GM23338 (cell line): ENCODE measurements around the gene MRTFA. TPM values are rescaled to one million over a fixed set of nuclear protein-coding genes. Genes with fewer than 3 reads are reported as not detected.
A peak's percentile ranks its signal among the peaks of the same experiment; 100 is the strongest.

Experiments
- ATAC-seq: fragments of 200-7000 bp; cut with Tn5 transposase; 3 replicates; pipeline ENCODE4 v1.9.1; 2020
- DNase-seq: peaks from one replicate; pipeline ENCODE4 v3.0.0-alpha.2; 2015; ENCODE audit warnings: low spot score
- H2AFZ ChIP-seq: fragments of 200-600 bp; sonication (generic); 2 replicates; pipeline ENCODE4 v1.8.0; 2016; ENCODE audit warnings: antibody characterized with exemption, mild to moderate bottlenecking, moderate library complexity
- H3F3A ChIP-seq: fragments of 200-600 bp; sonication (generic); replicated peaks from 2 replicates; pipeline ENCODE4 v1.8.0; 2017; ENCODE audit warnings: antibody characterized with exemption, mixed run types, low read depth
- H3K27ac ChIP-seq: fragments of 200-600 bp; sonication (generic); 2 replicates; pipeline ENCODE4 v1.6.1; 2016; ENCODE audit warnings: low read depth
- H3K27me3 ChIP-seq: fragments of 200-600 bp; sonication (generic); 2 replicates; pipeline ENCODE4 v1.8.0; 2016; ENCODE audit warnings: mild to moderate bottlenecking, mixed run types, moderate library complexity; ENCODE audit not compliant: insufficient read depth
- H3K36me3 ChIP-seq: fragments of 200-600 bp; sonication (generic); 2 replicates; pipeline ENCODE4 v1.8.0; 2016; ENCODE audit warnings: mild to moderate bottlenecking; ENCODE audit not compliant: insufficient read depth
- H3K4me1 ChIP-seq: fragments of 200-600 bp; sonication (generic); 2 replicates; pipeline ENCODE4 v1.8.0; 2016; ENCODE audit warnings: mild to moderate bottlenecking, moderate library complexity; ENCODE audit not compliant: insufficient read depth
- H3K4me2 ChIP-seq: fragments of 200-600 bp; sonication (generic); 2 replicates; pipeline ENCODE4 v1.7.1; 2017; ENCODE audit warnings: mixed run types
- H3K4me3 ChIP-seq: fragments of 200-600 bp; sonication (generic); 2 replicates; pipeline ENCODE4 v1.6.1; 2016; ENCODE audit warnings: mixed run types
- H3K79me2 ChIP-seq: fragments of 200-600 bp; sonication (generic); replicated peaks from 2 replicates; pipeline ENCODE4 v1.8.0; 2017; ENCODE audit warnings: mild to moderate bottlenecking; ENCODE audit not compliant: insufficient read depth
- H3K9me2 ChIP-seq: fragments of 200-600 bp; sonication (generic); 2 replicates; pipeline ENCODE4 v1.8.0; 2017; ENCODE audit not compliant: insufficient read depth
- H4K20me1 ChIP-seq: fragments of 200-600 bp; sonication (generic); replicated peaks from 2 replicates; pipeline ENCODE4 v1.8.0; 2017; ENCODE audit warnings: mild to moderate bottlenecking; ENCODE audit not compliant: insufficient read depth
- H3K27ac Mint-ChIP-seq: 2 replicates; pipeline ENCODE4 v1.8.0; 2020; ENCODE audit warnings: inconsistent platforms, mild to moderate bottlenecking, moderate library complexity, mixed read lengths
- H3K27me3 Mint-ChIP-seq: 3 replicates; pipeline ENCODE4 v1.8.0; 2022; ENCODE audit warnings: low read depth, mild to moderate bottlenecking, moderate library complexity, mixed read lengths, inconsistent platforms; ENCODE audit not compliant: insufficient read depth, poor library complexity
- H3K36me3 Mint-ChIP-seq: 3 replicates; pipeline ENCODE4 v1.8.0; 2021; ENCODE audit warnings: low read depth, mild to moderate bottlenecking, inconsistent platforms, moderate library complexity, mixed read lengths
- H3K4me1 Mint-ChIP-seq: 3 replicates; pipeline ENCODE4 v1.8.0; 2020; ENCODE audit warnings: mild to moderate bottlenecking, inconsistent platforms, mixed read lengths
- H3K4me3 Mint-ChIP-seq: 3 replicates; pipeline ENCODE4 v1.8.0; 2021; ENCODE audit warnings: moderate library complexity, mild to moderate bottlenecking, inconsistent platforms, mixed read lengths
- H3K9me3 Mint-ChIP-seq: 3 replicates; pipeline ENCODE4 v1.8.0; 2020; ENCODE audit warnings: moderate library complexity, mild to moderate bottlenecking, inconsistent platforms, mixed read lengths
- EZH2 ChIP-seq: fragments of 200-600 bp; sonication (generic); IDR thresholded peaks from one replicate; pipeline ENCODE4 v1.8.0; 2017; ENCODE audit warnings: antibody characterized with exemption, mild to moderate bottlenecking, low read depth; ENCODE audit not compliant: unreplicated experiment
- EZH2phosphoT487 ChIP-seq: fragments of 200-600 bp; sonication (generic); IDR thresholded peaks from one replicate; pipeline ENCODE4 v1.8.1; 2018; ENCODE audit warnings: antibody characterized with exemption; ENCODE audit not compliant: unreplicated experiment
- STAT1 ChIP-seq: IDR thresholded peaks from one replicate; pipeline ENCODE4 v1.6.1; 2016; ENCODE audit warnings: antibody characterized with exemption; ENCODE audit not compliant: unreplicated experiment
- ZNF114 ChIP-seq: fragments of 250-450 bp; sonication (Bioruptor Pico); IDR thresholded peaks from 2 replicates; pipeline ENCODE4 v1.5.0; 2020; ENCODE audit warnings: mild to moderate bottlenecking, moderate library complexity
- polyA plus RNA-seq: library from polyadenylated mRNA; unstranded; fragments of >200 nt; fragmentation: Nextera tagmentation; extraction: Ambion mirVana; gene quantifications from 2 replicates; pipeline ENCODE4 v1.2.1, GENCODE V29; 2016
- total RNA-seq: library from RNA; depleted of rRNA; stranded (reverse); fragments of >200 nt; shearing (Covaris generic); gene quantifications from 2 replicates; pipeline ENCODE4 v1.2.3, GENCODE V29; 2014
- TF ChIP-seq, protein P1 (sequence below): fragments of 250-450 bp; sonication (Bioruptor Pico); IDR thresholded peaks from 2 replicates; pipeline ENCODE4 v1.5.0; 2020; ENCODE audit warnings: mild to moderate bottlenecking, moderate library complexity
- TF ChIP-seq, protein P2 (sequence below), 2 experiments: fragments of 200-600 bp in 1 of 2; sonication (generic) in 1 of 2; conservative IDR thresholded peaks; 2 replicates each; pipeline versions ENCODE4 v1.5.1 to v1.6.1; 2016 to 2017; ENCODE audit warnings: antibody characterized with exemption in 2 of 2, low read depth in 2 of 2, mild to moderate bottlenecking in 2 of 2, moderate library complexity in 1 of 2

MRTFA gene
- total and polyA plus RNA-seq, 2 experiments from 2014 or later = 18.1 to 92.4 TPM

DNA sequence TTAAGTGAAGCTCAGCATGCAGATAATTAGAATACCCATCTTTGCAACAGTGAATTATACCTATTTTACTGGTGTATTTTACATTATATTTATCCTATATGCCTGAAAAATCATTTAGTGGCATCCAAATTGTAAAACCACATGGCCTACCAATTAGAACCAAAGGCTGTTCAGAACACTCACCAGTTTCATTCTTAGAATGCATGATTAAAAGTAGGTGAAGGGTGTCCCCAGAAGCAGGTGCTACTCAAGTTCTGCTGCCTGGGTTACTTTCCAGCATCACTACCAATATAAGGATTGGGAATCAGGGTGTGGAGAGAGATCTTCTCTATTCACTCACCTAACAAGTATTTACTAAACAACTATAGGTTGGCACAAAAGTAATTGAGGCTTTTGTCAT lies 162.8 kb downstream of the MRTFA start (continued):
- TF ChIP-seq, protein P1, sequence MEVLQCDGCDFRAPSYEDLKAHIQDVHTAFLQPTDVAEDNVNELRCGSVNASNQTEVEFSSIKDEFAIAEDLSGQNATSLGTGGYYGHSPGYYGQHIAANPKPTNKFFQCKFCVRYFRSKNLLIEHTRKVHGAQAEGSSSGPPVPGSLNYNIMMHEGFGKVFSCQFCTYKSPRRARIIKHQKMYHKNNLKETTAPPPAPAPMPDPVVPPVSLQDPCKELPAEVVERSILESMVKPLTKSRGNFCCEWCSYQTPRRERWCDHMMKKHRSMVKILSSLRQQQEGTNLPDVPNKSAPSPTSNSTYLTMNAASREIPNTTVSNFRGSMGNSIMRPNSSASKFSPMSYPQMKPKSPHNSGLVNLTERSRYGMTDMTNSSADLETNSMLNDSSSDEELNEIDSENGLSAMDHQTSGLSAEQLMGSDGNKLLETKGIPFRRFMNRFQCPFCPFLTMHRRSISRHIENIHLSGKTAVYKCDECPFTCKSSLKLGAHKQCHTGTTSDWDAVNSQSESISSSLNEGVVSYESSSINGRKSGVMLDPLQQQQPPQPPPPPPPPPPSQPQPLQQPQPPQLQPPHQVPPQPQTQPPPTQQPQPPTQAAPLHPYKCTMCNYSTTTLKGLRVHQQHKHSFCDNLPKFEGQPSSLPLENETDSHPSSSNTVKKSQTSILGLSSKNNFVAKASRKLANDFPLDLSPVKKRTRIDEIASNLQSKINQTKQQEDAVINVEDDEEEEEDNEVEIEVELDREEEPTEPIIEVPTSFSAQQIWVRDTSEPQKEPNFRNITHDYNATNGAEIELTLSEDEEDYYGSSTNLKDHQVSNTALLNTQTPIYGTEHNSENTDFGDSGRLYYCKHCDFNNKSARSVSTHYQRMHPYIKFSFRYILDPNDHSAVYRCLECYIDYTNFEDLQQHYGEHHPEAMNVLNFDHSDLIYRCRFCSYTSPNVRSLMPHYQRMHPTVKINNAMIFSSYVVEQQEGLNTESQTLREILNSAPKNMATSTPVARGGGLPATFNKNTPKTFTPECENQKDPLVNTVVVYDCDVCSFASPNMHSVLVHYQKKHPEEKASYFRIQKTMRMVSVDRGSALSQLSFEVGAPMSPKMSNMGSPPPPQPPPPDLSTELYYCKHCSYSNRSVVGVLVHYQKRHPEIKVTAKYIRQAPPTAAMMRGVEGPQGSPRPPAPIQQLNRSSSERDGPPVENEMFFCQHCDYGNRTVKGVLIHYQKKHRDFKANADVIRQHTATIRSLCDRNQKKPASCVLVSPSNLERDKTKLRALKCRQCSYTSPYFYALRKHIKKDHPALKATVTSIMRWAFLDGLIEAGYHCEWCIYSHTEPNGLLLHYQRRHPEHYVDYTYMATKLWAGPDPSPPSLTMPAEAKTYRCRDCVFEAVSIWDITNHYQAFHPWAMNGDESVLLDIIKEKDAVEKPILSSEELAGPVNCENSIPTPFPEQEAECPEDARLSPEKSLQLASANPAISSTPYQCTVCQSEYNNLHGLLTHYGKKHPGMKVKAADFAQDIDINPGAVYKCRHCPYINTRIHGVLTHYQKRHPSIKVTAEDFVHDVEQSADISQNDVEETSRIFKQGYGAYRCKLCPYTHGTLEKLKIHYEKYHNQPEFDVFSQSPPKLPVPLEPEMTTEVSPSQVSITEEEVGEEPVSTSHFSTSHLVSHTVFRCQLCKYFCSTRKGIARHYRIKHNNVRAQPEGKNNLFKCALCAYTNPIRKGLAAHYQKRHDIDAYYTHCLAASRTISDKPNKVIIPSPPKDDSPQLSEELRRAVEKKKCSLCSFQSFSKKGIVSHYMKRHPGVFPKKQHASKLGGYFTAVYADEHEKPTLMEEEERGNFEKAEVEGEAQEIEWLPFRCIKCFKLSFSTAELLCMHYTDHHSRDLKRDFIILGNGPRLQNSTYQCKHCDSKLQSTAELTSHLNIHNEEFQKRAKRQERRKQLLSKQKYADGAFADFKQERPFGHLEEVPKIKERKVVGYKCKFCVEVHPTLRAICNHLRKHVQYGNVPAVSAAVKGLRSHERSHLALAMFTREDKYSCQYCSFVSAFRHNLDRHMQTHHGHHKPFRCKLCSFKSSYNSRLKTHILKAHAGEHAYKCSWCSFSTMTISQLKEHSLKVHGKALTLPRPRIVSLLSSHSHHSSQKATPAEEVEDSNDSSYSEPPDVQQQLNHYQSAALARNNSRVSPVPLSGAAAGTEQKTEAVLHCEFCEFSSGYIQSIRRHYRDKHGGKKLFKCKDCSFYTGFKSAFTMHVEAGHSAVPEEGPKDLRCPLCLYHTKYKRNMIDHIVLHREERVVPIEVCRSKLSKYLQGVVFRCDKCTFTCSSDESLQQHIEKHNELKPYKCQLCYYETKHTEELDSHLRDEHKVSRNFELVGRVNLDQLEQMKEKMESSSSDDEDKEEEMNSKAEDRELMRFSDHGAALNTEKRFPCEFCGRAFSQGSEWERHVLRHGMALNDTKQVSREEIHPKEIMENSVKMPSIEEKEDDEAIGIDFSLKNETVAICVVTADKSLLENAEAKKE (CRISPR knock-in tag) = no peak
- no peak for TF ChIP-seq EZH2phosphoT487
- no peak for TF ChIP-seq ZNF114 (CRISPR knock-in tag)
- no peak for TF ChIP-seq STAT1
- no peak for TF ChIP-seq EZH2

DNA sequence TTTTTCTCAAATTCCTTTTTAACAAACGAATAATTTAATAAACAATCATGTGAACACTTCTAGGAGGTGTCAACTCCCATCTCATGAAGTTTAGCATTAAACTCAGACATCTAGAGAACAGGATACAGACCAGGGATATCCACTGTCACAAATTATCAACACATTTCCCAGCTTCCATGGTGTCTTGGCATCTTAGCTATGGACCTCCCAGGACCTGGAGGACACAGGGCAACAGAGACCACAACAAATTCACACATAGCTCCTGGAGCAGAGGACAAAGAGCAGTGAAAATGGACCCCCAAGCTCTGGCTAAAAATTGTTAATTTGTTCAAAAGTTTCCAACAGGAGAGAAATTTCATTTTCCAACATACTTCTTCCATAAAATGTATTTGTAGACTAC lies 163.9 kb downstream of the MRTFA start:
- H3K27me3 ChIP-seq = no peaks in the 10 kb centered on the region
- 0 out of 2 replicates have a peak overlapping the region, but pooled peaks have one; percentile 14 for H3K4me2 ChIP-seq
- H3F3A ChIP-seq = no peaks in the 10 kb centered on the region
- no peak overlapping the region; the same call in 1 of the 2 replicates for H3K27ac ChIP-seq
- no peaks in the 10 kb centered on the region for H4K20me1 ChIP-seq
- no peaks in the 10 kb centered on the region for H3K9me2 ChIP-seq
- DNase-seq = no peak
- H3K79me2 ChIP-seq = peaks cover 14% of the 10 kb centered on the region
- H3K36me3 Mint-ChIP-seq = no peaks in the 10 kb centered on the region
- H3K4me3 ChIP-seq = no peak overlapping the region
- no peak overlapping the region for H2AFZ ChIP-seq
- peaks cover 26% of the 10 kb centered on the region for H3K4me1 ChIP-seq
- H3K27ac Mint-ChIP-seq = peak overlapping the region; percentile 78; the same call in 1 of the 2 replicates
- peaks cover 33% of the 10 kb centered on the region for H3K4me1 Mint-ChIP-seq
- ATAC-seq = peak; percentile 55
- no peaks in the 10 kb centered on the region for H3K27me3 Mint-ChIP-seq
- no peaks in the 10 kb centered on the region for H3K36me3 ChIP-seq
- H3K9me3 Mint-ChIP-seq = no peaks in the 10 kb centered on the region
- H3K4me3 Mint-ChIP-seq = no peak overlapping the region
- TF ChIP-seq, protein P2, sequence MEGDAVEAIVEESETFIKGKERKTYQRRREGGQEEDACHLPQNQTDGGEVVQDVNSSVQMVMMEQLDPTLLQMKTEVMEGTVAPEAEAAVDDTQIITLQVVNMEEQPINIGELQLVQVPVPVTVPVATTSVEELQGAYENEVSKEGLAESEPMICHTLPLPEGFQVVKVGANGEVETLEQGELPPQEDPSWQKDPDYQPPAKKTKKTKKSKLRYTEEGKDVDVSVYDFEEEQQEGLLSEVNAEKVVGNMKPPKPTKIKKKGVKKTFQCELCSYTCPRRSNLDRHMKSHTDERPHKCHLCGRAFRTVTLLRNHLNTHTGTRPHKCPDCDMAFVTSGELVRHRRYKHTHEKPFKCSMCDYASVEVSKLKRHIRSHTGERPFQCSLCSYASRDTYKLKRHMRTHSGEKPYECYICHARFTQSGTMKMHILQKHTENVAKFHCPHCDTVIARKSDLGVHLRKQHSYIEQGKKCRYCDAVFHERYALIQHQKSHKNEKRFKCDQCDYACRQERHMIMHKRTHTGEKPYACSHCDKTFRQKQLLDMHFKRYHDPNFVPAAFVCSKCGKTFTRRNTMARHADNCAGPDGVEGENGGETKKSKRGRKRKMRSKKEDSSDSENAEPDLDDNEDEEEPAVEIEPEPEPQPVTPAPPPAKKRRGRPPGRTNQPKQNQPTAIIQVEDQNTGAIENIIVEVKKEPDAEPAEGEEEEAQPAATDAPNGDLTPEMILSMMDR (conservative IDR thresholded peaks at IDR 0.05; ENCODE audit: low read depth in 2 of 2) = no peak
- TF ChIP-seq, protein P1 (CRISPR knock-in tag) = no peak
- no peak for TF ChIP-seq ZNF114 (CRISPR knock-in tag)
